ENCODE measurements around the gene TPSB2. TPM values are rescaled to one million over a fixed set of nuclear protein-coding genes. Genes with fewer than 3 reads are reported as not detected.

The TPSB2 gene
- total and polyA plus RNA-seq, 9 of the 15 experiments (the other 6 are each of a cell fraction or from before 2014, with no cell fraction given), result 0.18 TPM; not detected in 8

DNA sequence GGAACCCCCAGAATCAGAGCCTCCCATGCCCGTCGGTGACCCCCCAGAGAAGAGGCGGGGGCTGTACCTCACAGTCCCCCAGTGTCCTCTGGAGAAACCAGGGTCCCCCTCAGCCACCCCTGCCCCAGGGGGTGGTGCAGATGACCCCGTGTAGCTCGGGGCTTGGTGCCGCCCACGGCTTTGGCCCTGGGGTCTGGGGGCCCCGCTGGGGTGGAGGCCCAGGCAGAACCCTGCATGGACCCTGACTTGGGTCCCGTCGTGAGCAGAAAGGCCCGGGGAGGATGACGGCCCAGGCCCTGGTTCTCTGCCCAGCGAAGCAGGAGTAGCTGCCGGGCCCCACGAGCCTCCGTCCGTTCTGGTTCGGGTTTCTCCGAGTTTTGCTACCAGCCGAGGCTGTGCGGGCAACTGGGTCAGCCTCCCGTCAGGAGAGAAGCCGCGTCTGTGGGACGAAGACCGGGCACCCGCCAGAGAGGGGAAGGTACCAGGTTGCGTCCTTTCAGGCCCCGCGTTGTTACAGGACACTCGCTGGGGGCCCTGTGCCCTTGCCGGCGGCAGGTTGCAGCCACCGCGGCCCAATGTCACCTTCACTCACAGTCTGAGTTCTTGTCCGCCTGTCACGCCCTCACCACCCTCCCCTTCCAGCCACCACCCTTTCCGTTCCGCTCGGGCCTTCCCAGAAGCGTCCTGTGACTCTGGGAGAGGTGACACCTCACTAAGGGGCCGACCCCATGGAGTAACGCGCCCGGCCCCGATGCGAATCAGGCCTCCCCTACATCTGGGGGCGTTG is 8.9 kb downstream of the TPSB2 start:
- ATAC-seq (peak; percentile 25; the same call in 2 of the 3 replicates), DNase-seq (ENCODE audit: extremely low read depth in 1 of 4, low spot score in 3 of 4) (peak in 2 of 4 experiments; percentile 41 to 46), FAIRE-seq (no peak)
- intact Hi-C loops (cut with micrococcal nuclease) (no loop called here), in situ Hi-C loops (cut with MboI) (no loop called here)
- no TSS peak for BruUV-seq (replicated peaks)
- Histone ChIP-seq H3K27me3 (ENCODE audit: control insufficient read depth in 2 of 2, insufficient read depth in 2 of 2, low read length in 2 of 2) (peaks cover 55 to 92% of the 10 kb centered on the region in 2 experiments), H2AFZ (ENCODE audit: low read depth, low read length) (no peak overlapping the region), H3K27ac (ENCODE audit: extremely low read depth, low read depth, low read length) (no peak overlapping the region), H3K9me1 (ENCODE audit: control insufficient read depth, insufficient read depth, low read length) (no peaks in the 10 kb centered on the region), H4K20me1 (replicated peaks; ENCODE audit: control insufficient read depth, insufficient read depth, low read length) (peaks cover 20% of the 10 kb centered on the region), H3K9me3 (replicated peaks; ENCODE audit: control insufficient read depth, insufficient read depth, low read depth, low read length) (no peaks in the 10 kb centered on the region), H3K4me1 (replicated peaks in 1 of 2; ENCODE audit: control insufficient read depth in 2 of 2, insufficient read depth in 2 of 2, low read length in 2 of 2) (peaks cover 0 to 73% of the 10 kb centered on the region in 2 experiments; a peak in 2 of 5 replicates), H3K4me2 (ENCODE audit: insufficient read depth, low read length) (peak overlapping the region; percentile 11; the same call in 1 of the 2 replicates), H3K36me3 (ENCODE audit: control insufficient read depth, insufficient read depth, low read length) (no peaks in the 10 kb centered on the region), H3K4me3 (peak overlapping the region; percentile 24; the same call in 1 of the 2 replicates), H3K79me2 (ENCODE audit: control insufficient read depth, insufficient read depth, low read length) (no peaks in the 10 kb centered on the region), H3K9ac (ENCODE audit: insufficient read depth in 1 of 2, low read depth in 2 of 2, low read length in 2 of 2) (peak overlapping the region in 1 of 2 experiments; percentile 48; a peak in 2 of 4 replicates)
- ChIA-PET CTCF (ENCODE audit: low intra/inter-chr PET ratio) (no interaction called here), POLR2A (interaction anchor here (0.7 kb wide), 1 partner anchor 148 kb away, joined by 3 read pairs; the partner anchor contains the start of gene SSTR5)
- WGBS (ENCODE audit: insufficient coverage, low coverage, missing lambda C conversion rate), result 6% methylated on average over 32 of the region's 48 CpGs
- TF ChIP-seq ESRRA (IDR thresholded peaks at IDR 0.05; ENCODE audit: borderline replicate concordance, low read depth) (peak; percentile 77), SP1 (CRISPR knock-in tag; IDR thresholded peaks at IDR 0.05) (0 out of 2 replicates have a peak, but pooled peaks have one; percentile 11), NONO (IDR thresholded peaks at IDR 0.05; ENCODE audit: low read depth in 2 of 2, low read length in 1 of 2) (no peak)

All from K562 (cell line).